Suprapubic skin (tissue), 4 donors: ENCODE data around the gene PRKN. TPM values are rescaled to one million over a fixed set of nuclear protein-coding genes. Genes with fewer than 3 reads are reported as not detected.

Source experiments
- DNase-seq, 2 donors: peaks; one replicate each; pipeline ENCODE4 v3.0.0-alpha.2; 2019; ENCODE audit warnings: low spot score in 2 of 2
- H3K27ac ChIP-seq: fragments of 200-600 bp; sonication (generic); one replicate; pipeline ENCODE4 v1.5.1; 2019
- H3K27me3 ChIP-seq: fragments of 200-600 bp; sonication (generic); one replicate; pipeline ENCODE4 v1.5.1; 2019
- H3K36me3 ChIP-seq: fragments of 200-600 bp; sonication (generic); one replicate; pipeline ENCODE4 v1.5.1; 2019
- H3K4me1 ChIP-seq: fragments of 200-600 bp; sonication (generic); one replicate; pipeline ENCODE4 v1.5.1; 2019
- H3K4me3 ChIP-seq: fragments of 200-600 bp; sonication (generic); one replicate; pipeline ENCODE4 v1.5.1; 2019; ENCODE audit warnings: mild to moderate bottlenecking
- H3K9me3 ChIP-seq: fragments of 200-600 bp; sonication (generic); one replicate; pipeline ENCODE4 v1.5.1; 2019
- CTCF ChIP-seq, 2 donors: fragments of 200-600 bp in 1 of 2; fragments of 450-650 bp in 1 of 2; sonication (generic) in 1 of 2; IDR thresholded peaks; one replicate each; pipeline ENCODE4 v1.5.1; 2016 to 2019; ENCODE audit warnings: antibody characterized with exemption in 2 of 2, mild to moderate bottlenecking in 1 of 2, moderate library complexity in 1 of 2
- EP300 ChIP-seq: sonication (generic); formaldehyde crosslinking; IDR thresholded peaks from one replicate; pipeline ENCODE4 v1.6.1; 2017; ENCODE audit warnings: antibody characterized with exemption
- POLR2A ChIP-seq, 2 donors: fragments of 450-650 bp; IDR thresholded peaks; one replicate each; pipeline ENCODE4 v1.6.1; 2017; ENCODE audit warnings: antibody characterized with exemption in 2 of 2, mild to moderate bottlenecking in 2 of 2, moderate library complexity in 2 of 2
- POLR2AphosphoS5 ChIP-seq, 3 donors: sonication (generic); formaldehyde crosslinking; IDR thresholded peaks; one replicate each; pipeline ENCODE4 v1.6.1; 2017; ENCODE audit warnings: antibody characterized with exemption in 3 of 3
- WGBS: methylation state at CpG from one replicate; pipeline ENCODE4 v1.1.5; 2018; 5-methylcytosine and 5-hydroxymethylcytosine counted together
- total RNA-seq, 4 donors: library from RNA; depleted of rRNA; stranded (reverse); fragments of >200 nt; gene quantifications; one replicate each; pipeline ENCODE4 v1.1.0, GENCODE V29; 2016

Gene PRKN
- total RNA-seq, 4 donors from 2014 or later = 7.2 to 22.8 (median 14.4) TPM

- Histone ChIP-seq H3K4me3 (no peak overlapping the region), H3K27ac (no peak overlapping the region), H3K4me1 (no peaks in the 10 kb centered on the region), H3K27me3 (no peaks in the 10 kb centered on the region), H3K9me3 (no peaks in the 10 kb centered on the region), H3K36me3 (no peaks in the 10 kb centered on the region)
- no peak for TF ChIP-seq EP300
- no peak for TF ChIP-seq POLR2AphosphoS5 (IDR thresholded peaks at IDR 0.05)
- TF ChIP-seq CTCF (IDR thresholded peaks at IDR 0.05) = no peak
- TF ChIP-seq POLR2A (IDR thresholded peaks at IDR 0.05) = no peak
- WGBS = 85% methylated on average over 3 of the region's 3 CpGs
- DNase-seq = no peak
Measured at GRCh38 chr6:161608771-161609170, 1118.8 kb downstream of the PRKN start.

GRCh38 chr6:161607696-161608297 lies 1119.8 kb downstream of the PRKN start:
- H3K4me3 ChIP-seq = no peak overlapping the region
- H3K36me3 ChIP-seq = no peaks in the 10 kb centered on the region
- no peaks in the 10 kb centered on the region for H3K4me1 ChIP-seq
- DNase-seq = no peak
- 89% methylated on average over 6 of the region's 6 CpGs for WGBS
- H3K27ac ChIP-seq = no peak overlapping the region
- no peaks in the 10 kb centered on the region for H3K27me3 ChIP-seq
- no peaks in the 10 kb centered on the region for H3K9me3 ChIP-seq
- TF ChIP-seq POLR2A (IDR thresholded peaks at IDR 0.05) (no peak), POLR2AphosphoS5 (IDR thresholded peaks at IDR 0.05) (no peak), EP300 (no peak), CTCF (IDR thresholded peaks at IDR 0.05) (no peak)

- 87% methylated on average over 1 of the region's 1 CpG for WGBS
- TF ChIP-seq CTCF (IDR thresholded peaks at IDR 0.05) (no peak), EP300 (no peak)
- H3K4me1 ChIP-seq = no peaks in the 10 kb centered on the region
- no peaks in the 10 kb centered on the region for H3K9me3 ChIP-seq
- H3K4me3 ChIP-seq = no peak overlapping the region
- H3K36me3 ChIP-seq = no peaks in the 10 kb centered on the region
- H3K27me3 ChIP-seq = no peaks in the 10 kb centered on the region
- H3K27ac ChIP-seq = no peak overlapping the region
- no peak for DNase-seq
Measured at GRCh38 chr6:161602359-161602758, 1125.2 kb downstream of the PRKN start.

- Histone ChIP-seq H3K4me1 (no peaks in the 10 kb centered on the region), H3K27ac (no peak overlapping the region), H3K4me3 (no peak overlapping the region), H3K36me3 (peaks cover 3% of the 10 kb centered on the region), H3K9me3 (no peaks in the 10 kb centered on the region), H3K27me3 (no peaks in the 10 kb centered on the region)
- TF ChIP-seq POLR2A (IDR thresholded peaks at IDR 0.05) (no peak), EP300 (no peak), CTCF (IDR thresholded peaks at IDR 0.05) (no peak), POLR2AphosphoS5 (IDR thresholded peaks at IDR 0.05) (no peak)
- WGBS = 79% methylated on average over 2 of the region's 2 CpGs
- no peak for DNase-seq
Measured at GRCh38 chr6:161598896-161599295, 1128.7 kb downstream of the PRKN start.

GRCh38 chr6:161596807-161597520 lies 1130.6 kb downstream of the PRKN start:
- 62% methylated on average over 7 of the region's 7 CpGs for WGBS

More at GRCh38 chr6:161596807-161597520, 1130.6 kb downstream of the PRKN start:
- TF ChIP-seq CTCF (IDR thresholded peaks at IDR 0.05) (no peak), EP300 (no peak), POLR2AphosphoS5 (IDR thresholded peaks at IDR 0.05) (no peak), POLR2A (IDR thresholded peaks at IDR 0.05) (no peak)
- H3K36me3 ChIP-seq = peaks cover 3% of the 10 kb centered on the region
- H3K27me3 ChIP-seq = no peaks in the 10 kb centered on the region
- no peaks in the 10 kb centered on the region for H3K4me1 ChIP-seq
- DNase-seq = no peak
- no peaks in the 10 kb centered on the region for H3K9me3 ChIP-seq
- H3K27ac ChIP-seq = no peak overlapping the region
- H3K4me3 ChIP-seq = no peak overlapping the region
